Pancreas (tissue), 8 donors: Measurements from ENCODE around the gene ST8SIA6. TPM values are rescaled to one million over a fixed set of nuclear protein-coding genes. Genes with fewer than 3 reads are reported as not detected.

Experiments
- polyA plus RNA-seq, 2 donors: library from polyadenylated mRNA; stranded (reverse); fragments of 200-250 nt; gene quantifications; one replicate each; pipeline ENCODE4 v1.2.3, GENCODE V29; 2013
- total RNA-seq, 6 donors: library from RNA; stranded (reverse); fragmentation: NEBNext Ultra II Directional in 4 of 6; extraction: Animal tissue kit (Norgen Biotek cat#: 25700) in 4 of 6; gene quantifications; one replicate each; pipeline versions ENCODE4 v1.2.1 to v1.2.4, GENCODE V29; 2021 to 2023
- donor health status: healthy with polysubstance abuse.
- donor health status: DM: no; HTN: no; CAD: no; lungs with moderate emphysema.
- donor health status: DM: no; HTN: no; CAD: no.
- donor health status: Bipolar disorder and iron deficiency.
- donor health status: DM: yes; HTN: yes; CAD: no.
- donor health status: DM: no; HTN: no; CAD: no.
- donor health status: DM: no; HTN: no; CAD: no.
- donor health status: DM: yes; HTN: yes; CAD: no.

ST8SIA6 gene
- total and polyA plus RNA-seq, 8 donors, result 0.08 to 0.15 (median 0.12) TPM; not detected in 4

Other genes starting within 250 kb of the ST8SIA6 start
- 100 to 1,000 TPM; 133 to 546 (median 215) TPM for gene VIM, start 226.4 kb downstream of the ST8SIA6 start, total RNA-seq
- gene VIM, start 226.4 kb downstream of the ST8SIA6 start, polyA plus RNA-seq, result 100 to 1,000 TPM; 159 to 168 TPM
- gene HACD1, start 162.8 kb upstream of the ST8SIA6 start, total RNA-seq, result 1 to 10 TPM in 4 of 6 donors, under 1 TPM in 2; 0.46 to 8.2 (median 2.8) TPM
- gene HACD1, start 162.8 kb upstream of the ST8SIA6 start, polyA plus RNA-seq, result 1 to 10 TPM; 3.7 to 6.0 TPM
- gene STAM, start 189.6 kb upstream of the ST8SIA6 start, total RNA-seq, result 10 to 100 TPM in 4 of 6 donors, 1 to 10 TPM in 2; 8.4 to 15.4 (median 12.2) TPM
- 1 to 10 TPM; 5.4 to 7.7 TPM for gene STAM, start 189.6 kb upstream of the ST8SIA6 start, polyA plus RNA-seq